HTERT RPE-1 (cell line): ENCODE results near the gene GKN2.
"Not testable (repeated sequence)": the region's sequence is repeated elsewhere in the genome, so short reads cannot be mapped to it uniquely, and the experiment has no call there.

Experiments
- in situ Hi-C: fragments of 300-500 bp; cut with MboI; formaldehyde crosslinking; loops from 4 replicates; pipeline ENCODE4 v1.14.3; 2020; ENCODE audit warnings: low sequenced_read_pairs

Gene GKN2

GRCh38 chr2:68964282-68964681 is 11.6 kb upstream of the GKN2 start:
- in situ Hi-C loops = no loop called here

GRCh38 chr2:68961380-68961779 is 8.7 kb upstream of the GKN2 start:
- in situ Hi-C loops = no loop called here

- in situ Hi-C loops = no loop called here
These were observed 6.3 kb upstream of the GKN2 start for GRCh38 chr2:68959001-68959400.

- in situ Hi-C loops = not testable (repeated sequence)
These were observed 2.7 kb upstream of the GKN2 start for GRCh38 chr2:68955432-68955831.

- in situ Hi-C loops = no loop called here
These were observed 794 bp downstream of the GKN2 start for GRCh38 chr2:68951899-68952298.

GRCh38 chr2:68948710-68949109 is 4.0 kb downstream of the GKN2 start:
- in situ Hi-C loops = no loop called here

- in situ Hi-C loops = no loop called here
These were observed 6.6 kb downstream of the GKN2 start for GRCh38 chr2:68946117-68946516.

GRCh38 chr2:68943581-68944568 is 8.8 kb downstream of the GKN2 start:
- in situ Hi-C loops = no loop called here

GRCh38 chr2:68942827-68943226 is 9.9 kb downstream of the GKN2 start:
- in situ Hi-C loops = no loop called here

- in situ Hi-C loops = no loop called here
These were observed 12.3 kb downstream of the GKN2 start for GRCh38 chr2:68940369-68940768.

GRCh38 chr2:68939962-68940361 is 12.7 kb downstream of the GKN2 start:
- in situ Hi-C loops = no loop called here

- in situ Hi-C loops = no loop called here
These were observed 13.8 kb downstream of the GKN2 start for GRCh38 chr2:68938938-68939337.

GRCh38 chr2:68937346-68938055 is 15.2 kb downstream of the GKN2 start:
- in situ Hi-C loops = no loop called here

GRCh38 chr2:68936889-68937288 is 15.8 kb downstream of the GKN2 start:
- in situ Hi-C loops = no loop called here

- in situ Hi-C loops = no loop called here
These were observed 16.3 kb downstream of the GKN2 start for GRCh38 chr2:68936427-68936826.

GRCh38 chr2:68935471-68935870 is 17.2 kb downstream of the GKN2 start:
- in situ Hi-C loops = no loop called here

- in situ Hi-C loops = no loop called here
These were observed 18.7 kb downstream of the GKN2 start for GRCh38 chr2:68934021-68934420.

GRCh38 chr2:68932402-68932801 is 20.3 kb downstream of the GKN2 start:
- in situ Hi-C loops = no loop called here

GRCh38 chr2:68931799-68932198 is 20.9 kb downstream of the GKN2 start:
- in situ Hi-C loops = no loop called here

- in situ Hi-C loops = no loop called here
These were observed 21.5 kb downstream of the GKN2 start for GRCh38 chr2:68931149-68931711.

GRCh38 chr2:68926796-68927195 is 25.9 kb downstream of the GKN2 start:
- in situ Hi-C loops = no loop called here
